Hematopoietic multipotent progenitor cell treated with erythropoietin and hydrocortisone succinate and interleukin-3 and kit ligand, for 15 days (in vitro differentiated cells): Measurements from ENCODE around the gene KLF1.
"Not testable (repeated sequence)": the region's sequence is repeated elsewhere in the genome, so short reads cannot be mapped to it uniquely, and the experiment has no call there.

Experiments used
- DNase-seq: peaks from one replicate; pipeline ENCODE4 v3.0.0-alpha.2; 2015; ENCODE audit warnings: low spot score

KLF1 gene

DNA sequence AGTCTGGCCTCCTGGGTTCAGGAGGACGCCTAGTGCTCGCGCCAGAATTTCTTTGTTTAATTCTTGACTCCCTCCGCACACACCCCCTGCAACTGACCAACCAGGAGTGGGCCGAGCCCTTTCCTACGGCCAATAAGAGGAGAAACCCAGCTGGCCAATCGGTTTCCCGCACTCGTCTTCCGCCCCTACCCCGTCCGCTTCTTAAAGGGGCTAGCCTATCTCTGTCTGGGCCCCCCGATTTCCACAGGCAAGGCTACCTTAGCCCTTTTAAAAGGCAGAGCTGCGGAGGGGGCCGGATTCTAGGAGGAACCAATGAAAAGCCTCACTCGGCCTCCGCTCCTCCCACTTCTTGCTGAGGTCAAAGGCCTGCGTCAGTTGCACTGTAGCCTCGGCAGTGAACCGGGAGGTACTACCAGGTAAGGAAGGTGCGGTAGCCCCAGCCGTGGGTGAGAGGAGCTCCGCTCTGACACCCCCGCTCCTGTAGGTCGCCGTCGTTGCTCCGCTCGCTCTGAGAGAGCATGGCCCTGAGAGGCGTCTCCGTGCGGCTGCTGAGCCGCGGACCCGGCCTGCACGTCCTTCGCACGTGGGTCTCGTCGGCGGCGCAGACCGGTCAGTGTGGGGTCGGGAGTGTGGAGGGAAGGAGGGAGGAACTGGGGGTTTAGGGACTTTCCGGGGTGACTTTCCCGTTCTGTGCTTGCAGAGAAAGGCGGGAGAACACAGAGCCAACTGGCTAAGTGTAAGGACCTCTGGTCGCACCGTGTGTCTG, 4.0 kb upstream of the KLF1 start, which contains the start of gene GCDH:
Gene GCDH, plus strand, starts transcription at position 374 of the 766 bp plus-strand sequence. Its CDS starts 145 bp downstream, at position 519.
- peak; percentile 99 for DNase-seq

DNA sequence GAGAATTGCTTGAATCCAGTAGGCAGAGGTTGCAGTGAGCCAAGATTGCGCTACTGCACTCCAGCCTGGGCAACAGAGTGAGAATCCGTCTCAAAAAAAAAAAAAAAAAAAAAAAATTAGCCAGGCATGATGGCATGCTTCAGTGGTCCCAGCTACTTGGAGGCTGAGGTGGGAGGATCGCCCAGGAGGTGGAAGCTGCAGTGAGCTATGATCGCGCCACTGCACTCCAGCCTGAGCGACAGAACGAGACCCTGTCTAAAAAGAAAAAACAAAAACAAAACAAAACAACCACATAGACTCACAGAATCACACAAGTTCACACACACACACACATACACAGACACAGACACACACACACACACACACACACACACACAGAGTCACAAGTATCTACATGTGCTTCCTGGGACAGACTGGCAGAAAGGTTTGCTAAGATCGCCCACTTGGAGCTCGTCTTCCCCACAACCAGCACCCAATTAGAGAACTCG, 3.3 kb upstream of the KLF1 start:
- DNase-seq, result not testable (repeated sequence)

DNA sequence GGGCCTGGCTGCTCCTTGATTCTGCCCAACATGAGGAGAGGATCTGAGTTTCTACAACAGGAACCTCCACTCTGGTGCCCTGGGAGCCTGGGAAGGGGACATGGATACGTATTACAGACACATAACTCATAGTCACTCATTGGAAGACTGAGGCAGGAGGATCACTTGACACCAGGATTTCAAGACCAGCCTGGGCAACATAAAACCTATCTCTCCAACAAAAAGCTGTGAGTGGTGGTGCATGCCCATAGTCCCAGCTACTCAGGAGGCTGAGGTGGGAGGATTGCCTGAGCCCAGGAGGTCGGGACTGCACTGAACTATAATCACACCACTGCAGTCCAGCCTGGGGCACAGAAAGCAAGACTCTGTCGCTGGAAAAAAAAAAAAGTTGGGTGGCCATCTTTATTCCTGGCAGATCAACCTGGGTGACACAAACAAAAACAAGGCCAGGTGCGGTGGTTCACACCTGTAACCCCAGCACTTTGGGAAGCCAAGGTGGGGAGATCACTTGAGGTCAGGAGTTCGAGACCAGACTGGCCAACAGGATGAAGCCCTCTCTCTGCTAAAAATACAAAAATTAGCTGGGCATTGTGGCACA, 1.1 kb upstream of the KLF1 start:
- DNase-seq, result peak; percentile 47

DNA sequence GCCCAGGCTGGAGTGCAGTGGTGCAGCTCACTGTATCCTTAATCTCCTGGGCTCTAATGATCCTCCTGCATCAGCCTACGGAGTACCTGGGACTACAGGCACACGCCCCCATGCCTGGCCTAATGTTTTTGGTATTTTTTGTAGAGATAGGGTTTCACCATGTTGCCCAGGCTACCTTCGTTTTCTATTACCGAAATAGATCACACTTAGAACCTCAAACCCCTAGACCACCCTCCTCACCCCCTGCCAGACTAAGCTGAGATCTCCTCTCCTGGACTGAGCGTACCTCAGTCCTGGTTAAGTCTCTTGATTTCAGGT, 391 bp downstream of the KLF1 start:
- peak; percentile 57 for DNase-seq

DNA sequence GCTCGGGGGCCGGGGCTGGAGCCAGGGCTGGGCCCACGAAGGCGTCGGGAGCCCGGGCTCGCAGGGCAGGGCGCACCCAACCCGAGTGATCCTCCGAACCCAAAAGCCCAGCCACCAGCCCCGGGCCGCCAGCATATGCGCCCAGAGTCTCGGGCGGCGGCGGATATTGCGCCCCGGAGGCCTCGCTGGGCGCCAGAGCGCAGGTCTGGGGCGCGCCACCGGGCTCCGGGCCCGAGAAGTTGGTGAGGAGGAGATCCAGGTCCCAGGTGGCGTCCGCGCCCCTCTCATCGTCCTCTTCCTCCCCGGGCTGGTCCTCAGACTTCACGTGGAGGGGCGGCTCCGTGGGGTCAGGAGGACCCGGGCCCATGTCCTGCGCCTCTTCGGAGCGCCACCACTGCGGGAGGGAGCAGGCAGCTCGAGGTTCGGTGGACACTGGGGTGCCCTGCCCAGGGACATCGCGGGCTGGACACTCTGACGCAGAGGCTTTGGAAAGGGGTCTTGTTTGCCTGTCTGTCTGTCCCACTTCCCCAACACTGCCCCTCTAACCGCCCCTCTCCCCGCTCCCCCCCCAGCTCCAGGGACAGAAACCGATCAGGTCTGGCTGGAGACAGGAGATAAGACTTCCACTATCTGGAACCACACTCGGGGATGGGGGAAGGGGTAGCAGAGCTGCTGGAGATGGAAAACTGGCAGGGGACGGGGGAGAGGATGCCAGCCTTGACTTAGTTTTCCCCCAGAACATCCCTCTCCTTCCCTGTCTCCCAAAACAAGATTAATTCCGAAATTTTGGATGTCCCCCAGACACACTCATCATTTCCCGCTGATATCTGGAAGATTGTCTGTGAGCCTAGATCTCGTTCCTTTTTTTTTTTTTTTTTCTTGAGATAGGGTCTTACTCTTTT, 1.0 kb downstream of the KLF1 start:
- peak; percentile 83 for DNase-seq

DNA sequence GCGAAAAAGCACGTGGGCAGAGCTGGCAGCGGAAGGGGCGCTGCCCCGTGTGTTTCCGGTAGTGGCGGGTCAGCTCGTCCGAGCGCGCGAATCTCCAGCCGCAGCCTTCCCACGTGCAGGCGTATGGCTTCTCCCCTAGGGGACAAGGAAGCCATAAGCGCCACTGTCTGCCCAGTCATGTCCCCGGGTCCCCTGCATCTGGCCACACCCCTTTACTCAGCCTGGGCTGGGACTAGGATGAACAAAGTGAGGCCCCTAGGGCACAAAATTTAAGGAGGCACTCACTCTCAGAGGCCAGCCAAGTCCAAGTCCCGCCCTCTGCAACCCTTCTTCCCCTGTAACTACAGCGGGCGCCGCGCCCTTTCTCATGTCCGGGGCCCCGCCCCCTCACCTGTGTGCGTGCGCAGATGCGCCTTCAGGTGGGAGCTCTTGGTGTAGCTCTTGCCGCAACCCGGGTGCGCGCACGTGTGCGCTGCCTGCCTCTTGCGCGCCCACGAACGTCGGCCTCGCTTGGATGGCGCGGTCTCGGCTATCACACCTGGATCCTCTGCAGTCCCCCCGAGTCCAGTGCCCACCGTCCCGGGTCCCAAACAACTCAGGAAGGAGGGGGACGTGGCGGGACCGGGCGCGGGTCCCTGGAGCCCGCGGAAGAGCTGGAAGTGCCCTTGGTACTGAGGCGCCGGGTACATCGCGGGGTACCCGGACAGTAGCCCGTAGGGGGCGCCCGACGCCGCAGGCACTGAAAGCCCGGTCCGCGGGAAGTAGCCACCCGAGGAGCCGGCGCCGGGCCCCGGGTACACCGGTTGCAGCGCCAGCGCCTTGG, 1.9 kb downstream of the KLF1 start:
- peak; percentile 90 for DNase-seq

DNA sequence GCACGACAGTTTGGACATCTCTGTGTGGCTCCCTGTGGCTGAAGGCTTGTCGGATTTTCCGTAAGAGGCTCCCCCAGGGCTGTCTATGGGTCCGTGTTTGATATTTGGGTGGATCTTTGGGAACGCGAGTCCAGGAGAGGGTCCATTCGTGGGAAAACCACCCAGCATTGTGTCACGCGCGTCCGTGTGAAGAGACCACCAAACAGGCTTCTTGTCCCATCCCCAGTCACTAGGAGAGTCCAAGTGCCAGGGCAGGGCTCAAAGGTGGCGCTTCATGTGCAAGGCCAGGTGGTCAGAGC, 2.4 kb downstream of the KLF1 start:
- DNase-seq, result no peak

DNA sequence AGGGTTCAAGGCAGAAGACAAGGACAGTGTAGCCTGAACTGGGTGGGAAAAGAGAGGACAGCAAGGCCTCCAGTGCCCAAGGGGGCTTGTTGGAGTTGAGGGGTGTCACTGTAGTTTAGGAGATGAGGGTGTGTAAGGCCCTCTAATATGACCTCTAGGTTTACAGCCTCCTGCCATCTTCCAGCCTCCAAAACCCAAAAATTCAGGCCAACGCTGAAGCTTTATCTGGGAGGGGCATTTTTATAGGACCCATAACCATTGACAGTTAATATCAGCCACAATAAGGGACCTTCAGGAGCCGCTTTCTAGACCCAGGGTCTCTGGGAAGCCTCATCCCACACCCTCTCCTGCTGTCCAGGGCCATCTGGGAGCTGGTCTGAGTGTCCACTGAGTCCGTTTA, 2.8 kb downstream of the KLF1 start:
- no peak for DNase-seq

DNA sequence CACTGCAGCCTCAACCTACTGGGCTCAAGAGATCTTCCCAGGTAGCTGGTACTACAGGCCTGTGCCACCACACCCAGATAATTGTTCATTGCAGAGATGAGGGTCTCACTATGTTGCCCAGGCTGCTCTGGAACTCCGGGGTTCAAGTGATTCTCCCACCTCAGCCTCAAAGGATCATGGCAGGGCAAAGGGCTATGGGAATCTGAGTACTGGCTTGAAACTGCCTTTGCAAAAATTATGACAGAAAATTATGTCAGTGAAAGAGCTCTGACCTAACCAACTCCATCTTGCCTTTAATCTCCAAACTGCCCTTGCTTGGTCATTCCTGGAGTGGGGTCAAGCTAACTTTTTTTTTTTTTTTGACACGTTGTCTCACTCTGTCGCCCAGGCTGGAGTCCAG, 4.4 kb downstream of the KLF1 start:
- DNase-seq, result no peak

DNA sequence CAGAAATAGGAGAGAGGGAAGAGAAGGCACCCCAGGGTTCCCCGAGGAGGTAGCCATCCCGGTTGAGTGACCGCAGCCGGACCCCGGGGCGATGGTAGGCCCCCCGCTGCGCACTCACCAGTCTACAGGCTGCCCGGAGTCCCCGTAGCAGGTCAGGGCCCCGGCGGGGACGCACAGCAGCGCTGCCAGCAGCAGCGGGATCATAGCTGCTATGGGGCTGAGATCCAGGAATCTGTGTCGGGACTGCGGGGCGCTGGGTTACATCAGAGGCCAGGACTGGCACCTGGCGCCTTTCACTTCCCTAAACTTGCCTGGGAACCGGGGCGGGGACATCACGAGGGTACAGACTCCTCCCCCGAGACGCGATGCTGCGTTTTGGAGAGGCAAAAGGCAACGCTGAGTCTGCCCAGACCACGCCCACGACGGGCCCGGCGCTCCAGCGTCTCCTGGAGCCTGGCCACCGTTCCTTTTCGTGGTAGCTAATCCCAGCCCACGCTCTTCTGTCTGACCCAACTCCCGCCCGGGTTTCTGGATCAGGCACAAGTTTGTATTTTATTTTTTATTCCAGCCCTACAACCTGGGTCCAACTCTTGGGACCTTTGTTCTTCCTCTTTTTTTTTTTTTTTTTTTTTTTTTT, 5.7 kb downstream of the KLF1 start, which contains the start of gene DNASE2:
Gene DNASE2, minus strand, starts transcription at position 278 of the 637 bp plus-strand sequence. Its CDS starts 74 bp downstream, at position 204.
- peak; percentile 96 for DNase-seq

DNA sequence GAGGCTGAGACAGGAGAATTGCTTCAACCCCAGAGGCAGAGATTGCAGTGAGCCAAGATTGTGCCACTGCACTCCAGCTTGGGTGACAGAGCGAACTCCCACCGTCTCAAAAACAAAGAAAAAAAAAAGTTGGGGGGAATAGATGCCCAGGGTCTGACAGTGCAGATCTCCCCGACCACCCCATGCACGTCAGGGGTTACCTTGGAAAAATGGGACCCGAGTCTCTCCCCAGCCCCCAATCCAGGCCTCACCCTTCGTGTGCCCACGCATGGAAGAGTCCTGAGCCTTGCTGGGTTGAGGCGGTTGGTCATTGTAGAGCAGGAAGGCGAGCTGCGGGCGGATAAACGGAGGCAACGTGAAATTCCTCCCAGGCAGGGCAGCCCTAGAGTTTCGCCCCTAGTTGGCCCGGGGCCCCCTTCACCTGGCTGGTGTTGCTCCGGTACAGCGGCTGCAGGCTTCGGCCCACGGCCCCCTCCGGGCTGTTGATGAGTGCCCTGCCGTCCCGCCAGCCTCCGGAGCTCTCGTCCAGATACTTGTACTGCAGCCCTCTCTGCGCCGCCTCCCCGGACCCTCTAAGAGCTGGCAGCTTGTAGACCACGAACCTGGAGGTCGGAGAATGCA, 6.3 kb downstream of the KLF1 start:
- peak; percentile 25 for DNase-seq

DNA sequence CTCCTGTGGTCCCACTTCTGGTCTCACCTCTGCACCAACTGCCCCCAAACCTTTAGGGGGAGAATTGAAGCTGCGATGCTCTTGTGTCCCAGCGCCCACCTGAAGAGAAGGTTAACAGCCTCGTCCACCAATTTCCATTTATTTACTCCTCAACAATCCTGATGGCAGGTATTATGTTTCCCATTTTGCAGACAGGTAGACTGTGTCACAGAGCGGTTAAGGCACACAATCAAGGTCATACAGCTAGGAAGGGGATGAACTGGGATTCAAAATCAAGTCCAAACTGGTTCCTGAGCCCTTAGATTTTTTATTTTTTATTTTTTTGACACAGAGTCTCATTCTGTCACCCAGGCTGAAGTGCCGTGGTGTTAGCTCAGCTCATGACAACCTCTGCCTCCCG, 11.9 kb downstream of the KLF1 start:
- DNase-seq, result no peak

DNA sequence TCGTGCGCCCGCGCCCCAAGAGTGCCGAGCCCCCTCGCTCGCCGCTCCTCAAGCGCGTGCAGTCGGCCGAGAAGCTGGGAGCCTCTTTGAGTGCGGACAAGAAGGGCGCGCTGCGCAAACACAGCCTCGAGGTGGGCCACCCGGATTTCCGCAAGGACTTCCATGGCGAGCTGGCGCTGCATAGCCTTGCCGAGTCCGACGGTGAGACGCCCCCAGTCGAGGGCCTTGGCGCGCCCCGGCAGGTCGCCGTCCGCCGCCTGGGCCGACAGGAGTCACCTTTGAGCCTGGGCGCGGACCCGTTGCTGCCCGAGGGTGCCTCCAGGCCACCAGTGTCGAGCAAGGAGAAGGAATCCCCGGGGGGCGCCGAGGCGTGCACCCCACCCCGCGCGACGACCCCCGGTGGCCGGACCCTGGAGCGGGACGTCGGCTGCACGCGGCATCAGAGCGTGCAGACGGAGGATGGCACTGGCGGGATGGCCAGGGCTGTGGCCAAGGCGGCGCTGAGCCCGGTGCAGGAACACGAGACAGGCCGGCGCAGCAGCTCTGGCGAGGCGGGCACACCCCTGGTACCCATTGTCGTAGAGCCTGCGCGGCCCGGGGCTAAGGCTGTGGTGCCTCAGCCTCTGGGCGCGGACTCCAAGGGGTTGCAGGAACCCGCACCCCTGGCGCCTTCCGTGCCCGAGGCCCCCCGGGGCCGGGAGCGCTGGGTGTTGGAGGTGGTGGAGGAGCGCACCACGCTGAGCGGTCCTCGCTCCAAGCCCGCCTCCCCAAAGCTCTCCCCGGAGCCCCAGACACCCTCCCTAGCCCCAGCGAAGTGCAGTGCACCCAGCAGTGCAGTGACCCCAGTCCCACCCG, 12.9 kb downstream of the KLF1 start:
- DNase-seq, result no peak

DNA sequence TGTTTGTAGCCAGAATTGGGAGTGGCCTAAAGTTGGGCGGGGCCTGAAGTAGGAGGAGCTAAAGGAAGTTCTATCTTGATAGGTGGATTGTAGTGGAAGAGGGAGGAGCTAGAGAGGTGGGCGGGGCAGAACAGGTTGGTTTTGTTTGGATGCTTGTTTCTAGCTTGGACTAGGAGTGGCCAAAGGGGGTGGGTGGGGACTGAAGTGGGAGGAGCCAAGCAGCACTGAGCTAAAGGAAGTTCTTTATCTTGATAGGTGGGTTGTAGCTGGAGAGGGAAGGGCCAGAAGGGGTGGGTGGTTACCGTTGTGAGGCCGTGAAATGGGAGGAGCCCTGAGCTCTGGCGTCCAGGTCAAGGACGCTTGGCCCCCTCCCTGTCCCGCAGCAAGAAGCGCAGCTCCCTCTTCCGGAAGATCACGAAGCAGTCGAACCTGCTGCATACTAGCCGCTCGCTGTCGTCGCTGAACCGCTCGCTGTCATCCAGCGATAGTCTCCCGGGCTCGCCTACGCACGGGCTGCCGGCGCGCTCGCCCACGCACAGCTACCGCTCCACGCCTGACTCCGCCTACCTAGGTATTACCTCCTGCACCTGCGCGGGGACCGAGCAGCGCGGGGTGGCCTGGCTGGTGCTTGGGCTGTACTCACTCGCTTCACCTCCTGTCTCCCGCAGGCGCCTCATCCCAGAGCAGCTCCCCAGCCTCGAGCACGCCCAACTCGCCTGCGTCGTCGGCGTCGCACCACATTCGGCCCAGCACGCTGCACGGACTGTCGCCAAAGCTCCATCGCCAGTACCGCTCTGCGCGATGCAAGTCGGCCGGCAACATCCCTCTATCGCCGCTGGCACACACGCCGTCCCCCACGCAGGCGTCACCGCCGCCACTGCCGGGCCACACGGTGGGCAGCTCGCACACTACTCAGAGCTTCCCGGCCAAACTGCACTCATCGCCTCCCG, 13.8 kb downstream of the KLF1 start:
- DNase-seq, result peak; percentile 78

DNA sequence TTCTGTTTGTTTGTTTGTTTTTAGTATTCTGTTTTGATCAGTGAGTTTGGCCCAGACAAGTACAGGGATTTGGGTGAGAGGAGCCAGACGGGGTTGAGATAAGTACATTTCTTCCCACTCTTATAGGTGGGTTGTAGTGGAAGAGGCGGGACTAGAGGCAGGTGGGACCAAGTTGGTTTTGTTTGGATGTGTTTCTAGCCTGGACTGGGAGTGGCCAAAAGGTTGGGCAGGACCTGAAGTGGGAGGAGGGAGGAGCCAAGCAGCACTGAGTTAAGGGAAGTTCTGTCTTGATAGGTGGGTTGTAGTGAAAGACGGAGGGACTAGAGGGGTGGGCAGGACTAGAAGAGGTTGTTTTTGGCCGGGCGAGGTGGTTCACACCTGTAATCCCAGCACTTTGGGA, 14.7 kb downstream of the KLF1 start:
- no peak for DNase-seq

DNA sequence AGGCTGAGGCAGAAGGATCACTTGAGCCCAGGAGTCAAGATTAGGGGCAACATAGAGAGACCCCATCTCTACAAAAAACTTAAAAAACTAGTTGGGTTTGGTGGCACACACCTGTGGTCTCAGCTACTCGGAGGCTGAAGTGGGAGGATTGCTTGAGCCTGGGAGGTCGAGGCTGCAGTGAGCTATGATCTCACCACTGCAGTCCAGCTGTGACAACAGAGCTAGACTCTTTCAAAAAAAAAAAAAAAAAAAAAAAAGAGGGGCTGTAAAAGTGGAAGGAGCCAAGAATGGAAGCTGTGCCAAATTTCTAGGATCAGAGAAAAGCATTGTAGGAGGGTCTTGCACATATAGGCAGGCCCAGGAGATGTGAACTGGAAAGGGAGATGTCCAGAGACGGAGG, 15.3 kb downstream of the KLF1 start:
- DNase-seq, result no peak

DNA sequence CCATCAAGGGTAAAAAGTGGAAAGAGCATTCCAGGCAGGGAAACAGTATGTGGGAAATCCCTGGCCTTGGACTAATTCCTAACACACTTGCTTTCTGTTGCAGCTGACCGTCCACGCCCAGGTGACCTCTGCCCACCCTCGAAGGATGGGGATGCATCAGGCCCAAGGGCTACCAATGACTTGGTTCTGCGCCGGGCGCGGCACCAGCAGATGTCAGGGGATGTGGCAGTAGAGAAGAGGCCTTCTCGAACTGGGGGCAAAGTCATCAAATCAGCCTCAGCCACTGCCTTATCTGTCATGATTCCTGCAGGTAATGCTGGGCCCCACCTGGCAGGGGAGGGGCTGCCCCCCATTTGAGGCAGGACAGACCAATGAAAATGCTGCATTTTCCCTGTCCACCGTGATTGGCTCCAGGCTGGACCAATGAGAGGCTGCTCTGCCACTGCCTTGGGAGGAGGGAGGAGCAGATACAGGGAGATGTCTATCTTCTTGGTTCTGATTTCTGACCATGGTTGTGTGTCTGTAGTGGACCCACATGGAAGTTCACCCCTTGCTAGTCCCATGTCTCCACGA, 18.4 kb downstream of the KLF1 start:
- DNase-seq, result no peak
